GM18499 (cell line): Measurements from ENCODE around the gene TMEM272.

Experiments
- ATAC-seq: cut with Tn5 transposase; IDR thresholded peaks from one replicate; pipeline ENCODE4 v1.9.1; 2021; ENCODE audit warnings: moderate number of reproducible peaks; ENCODE audit not compliant: insufficient read depth, unreplicated experiment

TMEM272 gene

GRCh38 chr13:51808811-51809210 lies 36.2 kb downstream of the TMEM272 start:
- ATAC-seq: no peak

DNA sequence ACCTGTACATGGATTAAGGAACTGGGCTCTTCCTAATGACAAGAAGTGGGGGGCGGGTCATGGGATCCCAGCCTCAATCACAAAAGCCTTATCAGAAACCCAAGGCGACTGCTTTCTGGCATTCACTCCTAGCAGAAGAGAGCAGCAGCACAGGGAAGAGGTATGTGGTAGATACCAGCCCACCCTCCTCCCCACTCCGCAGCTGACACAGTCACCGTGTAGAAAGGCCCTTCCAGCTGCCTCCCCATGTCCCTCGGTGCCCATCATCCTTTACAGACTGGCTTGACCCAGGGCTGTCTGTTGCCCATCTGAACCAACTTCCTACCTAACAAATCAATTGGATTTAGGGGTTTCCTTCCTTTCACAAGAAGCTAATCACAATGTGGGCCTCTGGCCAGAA lies 37.9 kb downstream of the TMEM272 start:
- no peak for ATAC-seq

DNA sequence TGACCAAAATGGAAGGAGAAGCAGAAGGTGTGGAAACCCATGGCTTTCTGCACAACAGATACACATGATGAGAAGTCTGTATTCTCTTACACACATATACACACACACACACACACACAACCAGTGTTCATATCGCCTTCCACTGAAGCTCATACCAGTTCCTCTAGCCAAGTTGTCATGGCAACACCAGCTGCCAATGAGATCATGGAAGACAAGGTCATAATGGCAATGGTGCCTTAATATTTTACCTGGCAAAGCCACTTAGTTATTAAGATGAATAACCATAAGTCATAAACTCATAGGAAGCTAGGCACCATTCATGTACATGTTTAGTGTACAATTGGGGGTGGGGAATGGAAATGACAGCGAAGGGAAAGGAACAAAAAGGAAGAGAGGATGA lies 38.4 kb downstream of the TMEM272 start:
- no peak for ATAC-seq

GRCh38 chr13:51805925-51806324 lies 39.1 kb downstream of the TMEM272 start:
- ATAC-seq: no peak

DNA sequence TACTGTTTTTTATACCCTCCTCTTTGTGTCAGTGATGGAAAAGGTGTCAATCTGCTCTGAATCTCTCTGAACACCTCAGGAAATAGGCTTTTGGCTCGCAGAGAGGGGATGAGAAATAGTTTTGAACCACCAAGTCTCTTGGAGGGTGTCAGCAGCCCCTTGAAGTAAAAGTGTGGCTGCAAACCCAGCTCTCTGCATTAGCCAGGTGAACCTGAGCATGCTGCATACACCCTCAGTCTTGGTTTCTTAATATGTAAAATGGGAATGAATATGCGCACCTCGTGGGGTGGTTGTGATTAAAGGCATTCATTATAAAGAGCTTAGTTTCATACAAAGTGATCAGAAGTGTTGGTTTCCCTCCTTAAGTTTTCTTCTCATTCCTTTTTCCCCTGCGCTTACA lies 39.7 kb downstream of the TMEM272 start:
- ATAC-seq: no peak

DNA sequence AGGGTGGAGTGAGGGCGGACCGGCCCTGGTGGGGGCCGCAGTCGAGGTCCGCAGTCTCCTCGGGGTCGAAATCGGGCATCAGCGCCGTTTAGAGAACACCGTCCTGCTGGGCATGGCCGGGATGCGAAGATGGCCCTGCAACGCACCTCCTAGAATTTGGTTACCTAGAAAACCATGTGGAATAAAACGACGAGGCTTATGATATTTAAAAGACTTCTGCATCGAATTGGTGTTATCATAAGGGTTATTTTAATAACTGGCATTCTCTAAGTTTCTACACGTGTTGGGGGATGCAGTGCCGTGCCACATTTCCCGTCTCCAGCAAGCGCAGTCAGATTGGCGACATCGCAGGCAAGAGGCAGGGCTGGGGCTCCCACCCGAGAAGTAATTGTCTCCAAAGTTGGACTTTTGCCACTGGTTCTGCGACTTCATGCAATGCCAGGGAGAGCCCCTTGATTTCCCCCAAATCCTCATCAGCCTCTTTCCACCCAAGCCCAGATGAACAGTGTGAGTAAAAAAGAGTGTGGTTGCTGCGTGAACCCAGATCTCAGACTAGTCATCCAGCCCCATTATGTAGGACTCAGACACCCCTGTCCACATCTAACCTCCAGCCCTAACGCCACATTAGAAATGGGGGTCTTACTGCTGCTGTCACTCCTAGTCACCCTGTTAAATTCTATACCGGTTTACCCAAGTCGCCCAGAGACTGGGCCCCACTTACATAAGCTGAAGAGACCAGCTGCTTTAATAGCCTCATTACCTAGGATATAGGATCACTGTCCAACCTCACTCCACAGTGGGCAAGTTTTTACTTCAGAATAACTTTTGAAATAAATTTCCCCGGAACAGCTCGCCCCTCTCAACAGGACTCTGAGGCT lies 40.4 kb downstream of the TMEM272 start:
- ATAC-seq: no peak

DNA sequence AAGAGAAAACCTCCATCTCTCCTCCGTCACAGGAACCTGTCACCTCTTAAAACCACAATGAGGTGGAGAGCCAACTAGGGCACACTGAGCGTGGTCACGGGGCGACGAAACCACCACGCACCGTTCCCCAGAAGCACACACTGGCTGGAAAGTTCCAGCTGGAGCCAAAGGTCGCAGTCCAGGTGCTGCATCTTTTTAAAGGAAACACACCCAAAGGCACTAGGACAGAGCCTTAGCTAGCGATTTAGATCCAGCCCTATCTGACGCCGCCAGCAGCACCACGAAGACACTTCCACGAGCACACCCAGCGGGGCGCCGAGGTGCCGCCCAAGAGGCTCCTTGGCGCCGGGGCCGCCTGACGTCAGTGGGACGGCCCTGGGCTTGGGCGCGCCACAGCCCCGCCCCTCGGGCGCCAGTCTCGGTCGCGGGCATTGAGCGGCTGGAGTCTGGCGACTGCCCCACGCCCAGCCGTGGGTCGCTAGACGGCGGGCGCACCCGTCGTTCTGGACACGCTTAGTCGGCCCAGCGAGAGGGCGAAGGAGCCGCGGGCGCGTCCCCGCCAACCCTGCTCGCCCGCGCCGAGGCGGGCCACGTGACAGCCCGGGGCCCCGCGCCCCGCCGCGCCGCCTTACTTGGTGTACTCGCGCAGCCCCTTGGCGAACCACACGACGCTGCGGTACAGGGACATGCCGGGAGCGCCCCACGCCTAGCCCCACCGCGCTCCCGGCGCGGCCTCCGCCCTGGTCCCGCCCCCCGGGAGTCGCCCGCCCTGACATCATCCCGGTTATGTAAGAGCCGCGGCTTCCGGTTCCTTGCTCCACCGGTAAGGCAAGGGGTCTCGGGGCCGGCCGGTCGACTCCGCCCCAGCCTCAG lies 41.3 kb downstream of the TMEM272 start, which contains the start of gene DHRS12:
TSS of gene DHRS12 (minus strand) at position 742 of the 873 bp plus-strand sequence. CDS start 4,504 bp downstream, outside the sequence.
- peak; percentile 52 for ATAC-seq

- no peak for ATAC-seq
Observed at GRCh38 chr13:51802631-51803418, 42.2 kb downstream of the TMEM272 start.

DNA sequence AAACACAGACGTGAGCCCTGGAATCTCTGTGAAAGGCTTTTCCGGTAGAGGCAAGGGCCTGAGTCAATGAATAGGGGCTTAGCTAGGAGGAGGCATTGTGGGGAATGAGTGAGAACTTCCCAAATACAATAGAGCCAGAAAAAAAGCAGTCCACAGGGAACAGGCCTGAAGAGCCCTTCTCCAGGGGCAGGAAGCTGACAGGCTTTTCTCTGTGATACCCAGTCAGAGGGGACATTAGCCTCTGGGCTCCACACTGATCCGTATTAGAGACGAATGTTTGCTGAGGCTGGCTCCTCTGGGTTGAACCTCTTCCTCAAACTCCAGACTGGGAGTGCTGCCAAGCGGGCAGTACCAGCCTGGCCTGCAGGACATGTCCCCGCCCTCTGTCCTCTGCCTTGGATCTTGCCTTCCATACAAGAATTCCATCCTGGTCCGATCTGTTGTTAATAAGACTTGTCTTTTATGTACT lies 43.3 kb downstream of the TMEM272 start:
- no peak for ATAC-seq

GRCh38 chr13:51800486-51800885 lies 44.5 kb downstream of the TMEM272 start:
- no peak for ATAC-seq

GRCh38 chr13:51799261-51799660 lies 45.7 kb downstream of the TMEM272 start:
- ATAC-seq: no peak

- no peak for ATAC-seq
Observed at GRCh38 chr13:51797664-51798488, 47.1 kb downstream of the TMEM272 start.

GRCh38 chr13:51796546-51796945 lies 48.4 kb downstream of the TMEM272 start:
- ATAC-seq: no peak

DNA sequence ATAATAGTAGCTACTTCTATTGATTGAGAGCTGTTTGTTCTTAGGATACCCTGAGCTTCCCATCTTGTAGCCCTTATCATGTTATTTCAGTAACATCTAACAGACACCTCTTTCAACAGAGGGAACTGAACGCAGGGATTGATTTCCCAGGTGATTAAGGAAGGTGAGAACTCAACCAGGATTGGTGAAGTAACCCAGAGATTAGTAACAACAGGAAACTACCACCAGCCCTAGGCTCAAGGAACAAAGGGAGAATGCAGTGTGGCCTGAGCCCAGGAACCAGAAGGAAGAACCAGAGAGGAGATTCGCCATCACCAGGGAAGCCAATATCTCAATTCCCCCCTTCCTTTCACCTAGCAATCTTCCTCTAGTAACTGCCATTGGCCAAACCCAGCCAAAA lies 49.6 kb downstream of the TMEM272 start:
- ATAC-seq: no peak

DNA sequence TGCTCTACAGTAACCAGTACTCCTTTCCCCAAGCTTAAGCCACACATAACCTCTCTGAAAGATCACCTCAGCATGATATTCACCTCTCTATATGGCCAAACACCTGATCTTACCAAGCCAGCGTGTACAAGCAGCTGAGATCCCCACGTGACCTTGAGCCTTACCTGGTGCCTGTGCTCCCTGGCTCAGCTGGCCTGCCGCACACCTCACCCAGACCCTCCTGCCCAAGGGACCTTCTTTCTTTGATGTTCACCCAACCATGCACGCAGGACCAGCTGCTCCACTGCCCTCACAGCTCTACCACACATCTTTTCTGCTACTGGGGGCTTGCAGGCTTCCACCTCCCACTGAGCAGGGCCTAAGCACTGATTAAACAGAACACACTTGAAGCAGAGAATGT lies 50.0 kb downstream of the TMEM272 start:
- no peak for ATAC-seq

DNA sequence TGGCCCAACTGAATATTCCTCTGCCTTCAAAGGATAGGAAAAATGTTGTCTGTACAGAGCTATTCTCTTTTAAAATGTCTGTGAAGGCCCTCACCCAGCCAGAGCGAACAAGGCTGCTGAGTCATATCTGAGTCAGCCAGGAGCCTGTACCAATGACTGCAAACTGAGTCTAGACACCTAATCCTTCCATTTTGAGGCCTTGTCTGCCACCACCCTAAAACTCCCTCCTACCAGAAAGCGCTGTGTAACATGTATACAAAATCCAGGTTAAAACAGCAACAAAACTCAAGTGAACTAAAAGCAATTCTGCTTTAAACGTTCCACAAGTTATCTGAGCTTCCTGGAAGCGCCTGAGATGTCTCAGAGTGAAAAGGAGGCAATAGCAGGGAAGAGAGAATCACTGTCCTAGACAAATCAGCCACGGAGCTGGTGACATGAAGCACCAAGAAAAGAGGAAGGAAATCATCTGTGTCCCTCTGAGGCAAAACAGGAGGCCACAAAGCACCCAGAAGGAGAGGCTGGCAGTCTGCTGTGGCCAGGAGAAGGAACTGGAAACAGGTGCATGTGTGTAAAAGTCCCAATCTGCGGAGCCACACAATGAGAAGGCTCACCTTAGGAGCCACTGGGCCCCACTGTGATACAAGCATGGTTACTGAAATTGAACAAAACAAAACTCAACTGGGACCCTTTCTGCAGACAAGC lies 51.3 kb downstream of the TMEM272 start:
- no peak for ATAC-seq

DNA sequence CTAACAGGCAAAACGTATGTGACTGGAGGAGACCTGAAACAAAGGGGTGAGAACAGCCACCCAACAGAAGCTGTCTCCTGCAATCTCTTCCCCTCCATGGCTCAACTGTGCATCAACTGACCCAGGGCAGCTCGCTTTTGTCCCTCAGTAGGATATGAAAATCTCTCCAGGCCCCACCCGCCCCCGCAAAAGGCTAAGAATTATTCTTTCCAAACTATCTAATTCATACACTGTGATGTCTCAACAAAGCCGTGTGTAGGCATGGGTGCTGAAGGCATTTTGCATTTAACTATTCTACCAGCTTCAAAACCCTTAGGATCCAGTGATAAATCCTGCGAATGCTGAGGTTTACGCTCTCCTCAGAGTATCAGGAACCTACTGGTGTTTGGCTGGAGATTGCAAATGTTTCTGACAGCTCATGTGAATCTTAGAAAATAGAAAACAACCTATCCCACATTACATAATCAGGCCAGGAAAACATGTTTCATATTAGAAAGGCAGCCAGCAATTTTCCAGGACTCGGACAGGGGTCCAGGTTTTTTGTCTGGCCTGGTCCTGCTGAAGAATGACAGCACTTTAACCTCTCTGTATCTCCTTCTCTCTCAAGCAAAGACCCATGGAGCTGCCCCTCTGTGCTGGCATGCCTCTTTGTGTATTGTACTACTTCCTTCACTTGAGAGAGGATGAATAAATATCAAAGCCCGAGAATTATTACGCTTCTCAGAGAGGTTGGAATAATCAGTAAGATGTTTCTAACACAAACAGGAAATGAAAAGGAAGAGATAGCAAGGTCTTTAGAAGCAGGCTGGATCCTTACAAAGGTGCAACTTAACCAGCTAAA lies 58.3 kb downstream of the TMEM272 start:
- ATAC-seq: no peak
